GM18505 (cell line): ENCODE measurements around the gene FHIP1A.

Source experiments
- ATAC-seq: cut with Tn5 transposase; IDR thresholded peaks from one replicate; pipeline ENCODE4 v1.9.1; 2021; ENCODE audit not compliant: unreplicated experiment
- POLR2A ChIP-seq: IDR thresholded peaks from 4 replicates; pipeline ENCODE4 v1.6.1; 2011; ENCODE audit warnings: borderline replicate concordance; ENCODE audit not compliant: insufficient read depth, insufficient read length; ENCODE audit errors: extremely low read depth

The FHIP1A gene

DNA sequence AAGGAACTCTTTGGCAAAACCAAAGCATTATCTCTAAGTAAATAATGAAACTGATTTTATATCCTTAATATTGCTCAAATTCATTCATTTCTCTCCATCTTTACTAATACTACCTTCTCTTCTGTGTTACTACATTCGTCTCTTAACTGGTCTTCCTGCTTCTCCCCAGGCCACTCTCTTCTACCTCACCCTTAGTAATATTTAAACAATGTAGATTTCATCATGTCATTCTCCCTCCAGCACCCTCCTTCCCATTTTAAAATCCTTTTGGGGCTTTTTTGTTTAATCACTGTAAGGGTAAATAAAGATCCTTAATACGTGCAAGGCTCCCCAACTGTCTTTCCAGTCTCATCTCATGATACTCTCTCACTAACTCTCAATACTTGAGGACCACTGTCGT lies 19.4 kb downstream of the FHIP1A start:
- no peak for ATAC-seq
- TF ChIP-seq POLR2A: no peak

DNA sequence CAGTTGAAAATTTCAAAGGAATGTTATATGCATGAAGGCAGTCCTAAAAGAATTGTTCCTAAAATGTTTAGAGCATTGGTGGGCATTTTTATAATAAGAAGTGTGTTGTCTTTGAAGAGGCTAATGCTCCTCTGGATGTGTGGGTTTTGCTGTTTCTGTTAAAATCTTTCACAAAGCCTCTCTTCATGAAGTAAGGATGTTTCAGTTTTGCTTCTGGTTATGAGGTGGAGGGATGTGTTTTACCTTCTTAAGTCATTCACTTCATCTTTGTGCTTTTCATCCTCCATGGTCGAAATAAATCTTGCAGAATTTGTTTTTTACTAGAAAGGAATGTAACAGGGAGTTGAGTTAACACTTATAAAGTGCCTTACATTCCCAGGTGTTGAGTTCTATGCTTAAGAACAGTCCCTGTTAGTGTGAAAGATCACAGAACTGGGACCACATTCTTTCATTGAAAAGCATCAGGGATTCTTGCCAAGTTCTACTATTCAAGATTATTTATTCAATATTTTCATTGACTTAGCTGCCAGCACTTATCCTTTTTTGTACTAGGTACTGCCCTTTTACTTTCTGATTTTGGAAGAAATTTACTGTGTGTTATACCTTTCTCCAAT lies 21.1 kb downstream of the FHIP1A start:
- ATAC-seq: no peak

DNA sequence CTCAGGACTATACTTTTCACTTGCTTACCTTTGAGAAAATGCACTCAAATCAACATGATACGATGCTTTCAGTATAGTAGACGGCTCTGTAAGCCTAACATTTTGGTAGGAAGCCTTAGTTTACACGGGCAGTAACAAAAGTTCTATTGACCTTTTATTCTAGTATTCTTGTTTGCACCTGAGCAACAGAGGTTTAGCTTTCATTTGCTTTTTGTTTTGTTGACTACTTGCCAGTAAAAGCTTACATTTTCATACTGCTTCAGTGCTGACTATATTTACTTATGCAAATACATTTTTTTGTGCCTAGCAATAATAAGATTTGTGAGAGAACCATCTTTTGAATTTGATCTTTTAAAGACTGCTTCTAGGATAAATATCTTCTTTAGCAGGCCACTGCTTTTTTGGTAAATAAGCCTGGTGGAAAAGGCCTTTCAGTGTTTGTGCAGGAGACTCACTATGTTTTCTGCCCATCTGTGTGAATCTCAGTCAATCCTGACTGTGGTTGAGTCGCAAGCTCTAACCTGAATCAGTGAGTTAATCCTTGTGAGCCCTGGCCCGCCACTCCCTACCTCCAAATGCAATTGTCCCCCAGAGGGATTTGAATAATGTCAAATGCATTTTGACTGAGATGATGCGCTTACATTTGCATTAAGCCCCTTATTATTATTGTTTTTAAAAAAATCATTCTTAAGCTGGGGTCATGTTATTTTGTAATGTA lies 21.9 kb downstream of the FHIP1A start:
- TF ChIP-seq POLR2A: no peak
- no peak for ATAC-seq

More for the DNA sequence above, 21.1 kb downstream of the FHIP1A start:
- no peak for TF ChIP-seq POLR2A

DNA sequence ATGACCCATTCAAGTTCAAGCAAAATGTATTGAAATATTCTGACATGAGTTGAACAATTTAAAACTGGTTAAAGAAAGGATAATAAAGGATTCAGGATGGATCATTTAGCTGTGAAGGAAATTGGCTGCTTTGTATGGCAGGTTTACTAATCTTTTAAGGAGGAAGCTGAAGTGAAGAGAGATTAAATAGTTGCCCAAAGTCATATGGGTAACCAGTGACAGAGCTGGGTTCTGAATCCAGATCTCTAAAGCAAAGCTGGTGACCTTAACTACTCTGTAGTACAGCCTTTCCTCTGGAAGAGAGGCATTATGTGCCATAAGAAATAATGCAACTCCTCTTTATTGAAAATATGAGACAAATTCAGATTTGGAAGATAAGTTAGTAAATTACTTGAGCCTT lies 22.8 kb downstream of the FHIP1A start:
- ATAC-seq: no peak
- no peak for TF ChIP-seq POLR2A

DNA sequence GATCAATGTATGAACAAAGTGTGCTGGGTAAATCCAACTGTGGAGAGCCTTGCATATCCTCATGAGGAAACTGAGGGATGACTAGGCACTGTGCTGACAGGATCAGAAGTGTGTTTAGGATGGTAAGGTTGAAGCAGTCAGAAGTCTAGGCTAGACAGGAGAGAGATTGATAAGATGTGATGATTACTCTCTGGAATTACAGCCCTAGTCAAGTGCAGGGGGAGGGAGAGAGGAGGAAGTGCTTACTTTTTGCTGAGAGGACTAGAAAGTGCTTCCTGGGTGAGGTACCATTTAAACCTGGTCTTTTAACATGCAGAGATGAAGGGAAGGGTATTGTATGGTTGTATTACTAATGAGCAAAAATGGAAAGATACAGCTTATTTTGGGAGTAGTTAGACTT lies 23.7 kb downstream of the FHIP1A start:
- no peak for ATAC-seq
- TF ChIP-seq POLR2A: no peak

DNA sequence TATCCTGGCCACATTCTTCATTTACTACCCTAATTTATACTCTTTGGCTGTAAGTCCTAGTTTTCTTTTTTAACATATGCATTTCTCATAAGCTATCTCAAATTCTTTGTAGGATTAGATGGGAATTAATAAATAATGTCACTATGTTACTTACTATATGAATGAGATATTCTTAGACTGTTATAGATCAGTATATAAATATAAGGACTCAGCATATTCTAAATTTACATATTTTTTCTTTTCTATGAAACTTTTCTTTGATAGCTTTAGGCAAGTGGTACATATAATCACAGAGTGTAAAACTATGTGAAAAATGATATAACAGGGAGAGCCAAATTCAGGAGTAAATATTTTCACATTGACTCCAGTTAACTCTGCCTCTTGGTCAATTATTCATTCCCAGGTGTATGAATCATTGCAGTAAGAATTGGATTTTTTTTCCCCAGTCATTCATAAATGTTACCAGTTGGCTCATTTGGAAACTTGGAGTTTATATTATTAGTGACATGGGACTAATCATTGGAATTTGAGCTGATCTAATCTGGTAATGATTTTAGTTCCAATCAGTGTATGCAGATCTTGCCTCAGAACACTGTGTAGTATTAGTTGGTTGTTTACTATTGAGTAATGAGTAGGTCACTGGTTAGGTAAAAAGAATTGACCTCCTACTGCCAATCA lies 25.3 kb downstream of the FHIP1A start:
- no peak for ATAC-seq
- TF ChIP-seq POLR2A: no peak

DNA sequence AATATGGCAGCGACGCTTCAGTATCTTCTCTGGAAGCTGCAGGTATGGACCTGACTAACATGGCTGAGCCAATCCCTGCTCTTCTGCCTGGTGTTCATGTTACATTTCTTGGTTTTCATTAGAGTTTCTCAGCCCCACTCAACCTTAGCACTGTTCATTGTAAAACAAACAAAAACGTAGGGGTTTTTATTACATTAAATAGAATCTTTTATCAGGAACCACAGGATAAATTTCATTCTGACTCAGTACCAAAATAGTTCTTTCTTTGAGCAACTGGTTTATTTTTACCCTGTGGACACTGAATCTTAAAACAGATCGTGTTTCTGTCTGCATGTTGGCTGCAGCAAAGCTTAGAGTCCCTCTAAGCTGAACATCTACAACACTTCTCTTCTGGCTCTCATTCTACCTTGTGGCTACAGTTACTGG lies 27.1 kb downstream of the FHIP1A start:
- ATAC-seq: no peak

DNA sequence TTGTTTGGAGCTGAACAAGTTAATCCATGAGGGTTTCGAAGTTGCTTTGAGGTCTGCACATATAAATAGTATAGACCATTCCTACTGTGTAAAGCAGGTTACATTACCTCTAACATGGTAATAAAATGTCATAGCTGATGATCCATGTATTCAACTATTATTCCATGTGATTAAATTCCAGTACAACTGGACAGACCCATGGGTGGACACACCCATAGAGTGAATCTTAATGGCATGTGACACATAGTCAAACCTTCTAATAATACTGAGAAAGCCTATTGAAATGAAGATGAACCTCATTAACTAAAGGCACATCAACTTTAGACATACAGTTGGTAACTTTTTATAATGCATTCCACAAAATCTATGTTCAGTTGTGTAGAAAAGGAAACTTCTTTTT lies 28.5 kb downstream of the FHIP1A start:
- no peak for TF ChIP-seq POLR2A

More for the DNA sequence above, 27.1 kb downstream of the FHIP1A start:
- no peak for TF ChIP-seq POLR2A

DNA sequence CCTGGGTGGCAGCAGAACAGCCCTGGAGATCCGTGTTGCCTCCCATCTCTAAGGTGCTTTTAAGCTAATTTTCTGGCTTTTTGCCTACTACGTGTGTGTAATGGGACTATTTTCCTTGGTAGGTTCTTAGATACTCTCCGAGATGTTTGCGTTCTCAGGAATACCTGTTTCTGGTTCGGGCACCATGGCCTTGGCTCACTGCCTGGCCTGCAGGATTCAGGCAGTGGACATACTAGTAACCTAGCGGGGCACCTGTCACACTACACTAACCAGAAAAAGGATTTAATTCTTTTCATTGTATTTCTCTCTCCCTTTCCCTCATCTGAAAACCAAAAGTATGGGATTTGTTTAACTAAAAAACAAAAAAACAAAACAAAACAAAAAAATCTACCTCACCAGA lies 29.2 kb downstream of the FHIP1A start:
- no peak for TF ChIP-seq POLR2A
- ATAC-seq: no peak

More for the DNA sequence above, 28.5 kb downstream of the FHIP1A start:
- ATAC-seq: no peak

DNA sequence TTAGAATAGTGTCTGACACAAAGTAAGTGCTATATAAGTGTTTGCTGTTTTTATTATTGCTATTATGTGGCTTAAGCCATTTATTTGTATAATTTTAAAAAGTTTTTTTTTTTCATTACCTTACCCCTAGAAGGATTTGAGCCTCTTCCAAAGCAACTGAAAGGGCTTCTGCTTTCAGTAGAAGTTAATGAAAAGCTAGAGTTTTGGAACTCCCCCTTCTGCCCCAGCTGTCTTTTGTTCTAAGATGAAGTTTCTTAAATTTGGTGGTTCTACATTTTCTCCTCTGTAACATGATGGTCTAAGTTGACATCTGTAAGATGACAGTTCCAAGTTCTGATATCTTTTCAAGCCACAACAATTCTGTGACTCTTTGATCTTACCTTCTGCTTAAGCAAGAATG lies 30.3 kb downstream of the FHIP1A start:
- no peak for ATAC-seq
- TF ChIP-seq POLR2A: no peak

DNA sequence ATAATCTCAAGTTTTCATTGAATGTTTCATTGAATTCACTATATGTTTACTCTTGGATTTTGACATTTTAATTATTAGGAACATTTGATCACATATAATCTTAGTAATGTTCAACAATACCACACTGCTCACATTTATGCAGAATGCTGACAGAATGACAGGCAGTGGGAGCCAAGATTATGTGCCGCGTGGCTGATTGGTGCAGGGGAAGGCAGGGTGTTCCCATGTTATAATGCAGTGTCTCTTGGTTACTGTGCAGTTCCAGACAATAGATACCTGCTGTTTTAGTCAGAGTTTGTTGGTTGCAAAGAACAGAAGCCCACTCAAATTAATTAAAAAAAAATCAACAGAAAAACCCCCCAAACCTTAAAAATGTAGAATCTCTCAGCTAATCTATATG lies 33.0 kb downstream of the FHIP1A start:
- no peak for ATAC-seq
- TF ChIP-seq POLR2A: no peak

DNA sequence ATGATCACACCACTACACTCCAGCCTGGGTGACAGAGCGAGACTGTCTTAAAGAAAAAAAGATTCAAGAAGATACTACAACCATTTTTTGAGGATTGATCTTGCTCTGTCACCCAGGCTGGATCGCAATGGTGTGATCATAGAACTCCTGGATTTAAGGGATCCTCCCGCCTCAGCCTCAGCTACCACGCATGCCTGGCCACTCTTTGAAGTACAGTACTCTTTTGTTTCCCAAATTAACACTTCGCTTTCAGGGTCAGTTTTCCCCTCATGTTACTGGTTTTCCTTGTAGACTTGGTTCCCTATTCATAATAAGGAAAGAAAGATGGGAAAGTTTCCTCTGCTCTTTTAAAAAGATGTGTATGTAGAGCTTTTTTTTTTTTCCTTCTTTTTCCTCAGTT lies 34.3 kb downstream of the FHIP1A start:
- ATAC-seq: no peak
- TF ChIP-seq POLR2A: no peak

DNA sequence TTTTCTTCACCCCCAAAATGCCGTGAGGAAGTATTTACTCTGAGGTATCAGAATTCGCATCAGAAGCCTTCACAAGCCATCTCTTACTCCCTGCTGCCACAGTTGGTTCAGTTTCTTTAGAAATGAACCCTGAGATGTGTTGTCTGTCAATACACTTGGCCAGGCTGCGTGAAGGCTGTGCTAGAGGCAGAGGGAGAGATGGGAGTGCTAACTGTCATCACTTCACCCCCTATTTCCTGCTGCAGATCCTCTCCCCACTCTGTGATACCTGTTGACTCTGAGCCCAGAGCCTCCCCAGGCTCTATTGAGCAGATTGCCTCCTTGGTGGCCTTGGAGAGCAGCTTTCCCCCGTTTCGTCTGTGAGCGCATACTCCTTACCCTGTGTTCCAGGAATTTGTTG lies 34.8 kb downstream of the FHIP1A start:
- TF ChIP-seq POLR2A: no peak
- no peak for ATAC-seq

DNA sequence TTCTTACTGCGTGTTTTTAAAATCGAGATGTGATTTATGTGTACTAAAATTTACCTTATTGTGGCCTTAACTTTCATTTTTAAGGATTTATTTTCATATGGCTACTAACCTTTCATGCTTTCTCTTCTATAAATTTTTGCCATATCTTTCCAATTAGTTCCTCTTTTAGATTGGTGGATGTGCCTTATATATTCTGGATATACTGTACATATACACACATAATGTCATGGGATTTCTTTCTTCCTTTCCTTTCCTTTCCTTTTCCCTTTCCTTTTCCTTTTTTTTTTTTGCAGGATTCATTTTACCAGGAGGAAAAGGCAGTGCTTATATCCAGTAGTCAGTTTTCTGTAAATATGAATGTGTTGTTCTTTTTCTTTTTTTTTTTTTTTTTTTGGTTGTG lies 37.2 kb downstream of the FHIP1A start:
- TF ChIP-seq POLR2A: no peak
- no peak for ATAC-seq
